Stimulated activated CD4-positive, alpha-beta T cell treated with anti-CD3 and anti-CD28 coated beads, Interleukin-12 subunit alpha, Interleukin-12 subunit beta, amount 100 ng/mL, for 24 hours (primary cell): ENCODE measurements around the gene CDK15.

ENCODE experiments used
- DNase-seq, 2 experiments: peaks; one replicate each; pipeline ENCODE4 v3.0.0-alpha.2; 2020; ENCODE audit warnings: low read depth in 2 of 2

CDK15 gene

DNA sequence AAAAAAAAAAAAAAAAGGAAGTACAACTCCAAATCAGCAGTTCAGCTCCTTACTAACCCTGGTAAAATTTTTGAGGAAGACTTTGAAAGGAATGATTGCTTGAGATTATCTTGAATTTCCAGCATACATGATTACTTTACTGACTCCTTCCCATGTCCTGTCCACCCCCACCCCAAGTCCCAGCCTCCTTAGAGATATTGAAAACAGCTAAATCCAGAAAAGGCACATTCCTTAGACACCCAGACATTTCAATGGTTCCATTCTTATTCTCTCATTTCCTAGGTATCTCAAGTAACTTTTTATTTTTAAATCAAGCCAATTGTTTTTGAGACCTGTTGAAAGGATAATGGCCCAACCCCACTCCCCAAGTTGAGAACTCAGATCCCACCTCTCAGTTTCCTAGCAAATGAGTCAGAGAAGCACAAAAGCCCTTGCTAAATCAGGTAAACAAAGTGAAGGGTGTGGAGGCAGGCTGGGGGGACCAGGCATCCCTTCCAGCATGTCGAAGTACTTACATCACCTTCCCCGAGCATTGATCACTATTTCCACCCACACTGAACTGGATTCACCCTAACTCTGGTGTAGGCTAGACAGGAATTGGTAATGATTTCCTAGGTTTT, 131.9 kb downstream of the CDK15 start:
- DNase-seq = no peak

DNA sequence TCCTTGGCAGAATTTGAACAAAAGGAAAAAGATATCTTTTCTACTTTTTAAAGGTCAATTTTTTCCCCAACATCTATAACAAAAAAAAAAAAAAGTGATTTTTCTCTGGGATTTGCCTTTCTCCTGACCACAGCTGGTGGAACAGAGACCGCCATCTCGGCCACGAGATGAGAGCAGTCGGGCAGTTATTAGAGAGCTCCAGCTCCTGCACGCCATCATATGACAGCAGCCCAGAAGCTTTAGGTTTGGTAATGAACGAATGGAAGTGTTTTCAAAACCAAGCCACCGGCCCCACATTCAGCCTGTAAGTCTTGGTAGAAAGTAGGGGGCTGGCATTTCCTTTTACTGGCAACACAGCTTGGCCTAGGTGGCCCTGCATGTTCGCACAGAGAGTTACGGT, 132.4 kb downstream of the CDK15 start:
- no peak for DNase-seq

- DNase-seq = no peak
Observed at GRCh38 chr2:201939453-201939941, 133.2 kb downstream of the CDK15 start.

DNA sequence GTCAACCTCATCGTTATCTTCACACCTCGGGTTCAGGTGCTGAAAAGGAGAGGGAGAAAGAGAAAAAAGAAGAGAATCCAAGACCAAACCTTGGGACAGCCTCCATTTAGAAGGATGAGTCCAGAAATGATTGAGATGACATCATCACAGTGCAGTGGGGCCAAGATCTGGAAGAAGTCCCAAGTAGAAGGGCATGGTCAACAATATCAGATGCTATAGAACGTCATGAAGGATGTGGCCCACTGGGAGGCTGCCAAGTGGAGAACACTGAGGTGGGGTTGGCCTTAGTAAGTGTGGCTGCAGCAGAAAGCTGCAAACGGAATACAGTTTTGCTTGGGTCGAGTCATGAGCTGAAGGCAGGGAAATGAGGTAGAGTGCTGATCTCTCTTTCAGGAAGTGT, 136.2 kb downstream of the CDK15 start:
- no peak for DNase-seq
